HG03097 (cell line): ENCODE data around the gene ACVR2B.

Experiments
- ATAC-seq: cut with Tn5 transposase; IDR thresholded peaks from one replicate; pipeline ENCODE4 v1.9.1; 2021; ENCODE audit not compliant: unreplicated experiment, low FRiP score

ACVR2B gene

DNA sequence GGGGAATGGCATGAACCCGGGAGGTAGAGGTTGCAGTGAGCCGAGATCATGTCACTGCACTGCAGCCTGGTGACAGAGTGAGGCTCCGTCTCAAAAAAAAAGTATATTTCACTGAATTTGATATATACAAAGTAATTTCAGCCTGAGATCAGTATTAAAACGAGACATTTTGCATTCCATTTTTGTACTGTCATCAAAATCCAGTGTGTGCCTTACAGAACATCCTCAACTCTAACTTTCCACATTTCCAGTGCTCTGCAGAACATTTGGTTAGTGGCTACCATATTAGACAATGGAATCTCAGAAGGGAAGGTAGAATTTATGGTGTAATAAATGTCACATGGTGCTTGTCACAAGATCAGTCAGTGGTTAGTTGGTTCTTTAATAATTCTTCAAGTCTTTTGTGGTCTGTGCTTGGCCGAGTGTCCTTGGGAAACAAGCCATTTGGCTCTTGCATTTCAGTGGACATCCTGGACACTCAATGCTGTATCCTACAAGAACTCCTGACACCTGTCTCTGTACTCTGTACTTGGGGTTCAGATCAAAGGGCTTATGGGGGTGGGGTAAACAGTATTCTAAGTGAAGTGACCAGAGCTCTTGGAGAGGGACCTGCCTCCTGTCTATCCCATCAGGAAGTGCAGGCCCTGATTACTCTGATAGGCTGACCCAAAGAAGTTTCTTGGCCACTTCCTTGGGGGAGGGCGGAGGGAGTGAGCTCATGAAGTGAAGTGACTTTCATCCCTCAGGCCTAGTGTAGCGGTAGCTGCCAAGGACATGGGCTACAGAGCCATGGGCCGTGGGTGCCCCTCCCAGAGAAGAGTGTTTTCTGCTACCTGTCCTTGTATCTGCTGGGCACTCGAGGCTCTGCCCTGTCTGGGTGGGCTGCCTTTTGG is 3.7 kb downstream of the ACVR2B start:
- no peak for ATAC-seq

GRCh38 chr3:38458796-38459498 is 5.3 kb downstream of the ACVR2B start:
- ATAC-seq = no peak

- no peak for ATAC-seq
Measured at GRCh38 chr3:38459499-38460048, 5.9 kb downstream of the ACVR2B start.

- no peak for ATAC-seq
Measured at GRCh38 chr3:38460377-38461270, 6.9 kb downstream of the ACVR2B start.

- no peak for ATAC-seq
Measured at GRCh38 chr3:38465588-38466154, 12.0 kb downstream of the ACVR2B start.

- ATAC-seq = no peak
Measured at GRCh38 chr3:38468765-38469164, 15.1 kb downstream of the ACVR2B start.

DNA sequence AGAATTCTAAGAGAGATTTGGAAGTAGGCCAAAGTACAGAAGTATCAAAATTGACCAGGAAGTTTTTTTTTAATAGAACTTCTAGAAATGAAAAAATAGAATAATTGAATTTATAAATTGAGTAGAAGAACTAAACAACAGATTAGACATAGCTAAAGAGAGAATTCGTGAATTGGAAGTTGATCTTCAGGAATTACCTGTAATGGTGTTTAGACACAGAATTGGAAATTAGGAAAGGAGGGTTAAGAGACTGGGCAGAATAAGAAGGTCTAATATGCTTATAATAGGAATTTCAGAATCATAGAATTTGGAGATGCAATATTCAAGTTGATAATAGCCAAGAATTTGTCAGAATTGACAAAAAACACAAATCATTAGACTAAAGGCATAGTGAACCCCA is 16.2 kb downstream of the ACVR2B start:
- ATAC-seq = no peak

- no peak for ATAC-seq
Measured at GRCh38 chr3:38471260-38471857, 17.7 kb downstream of the ACVR2B start.

DNA sequence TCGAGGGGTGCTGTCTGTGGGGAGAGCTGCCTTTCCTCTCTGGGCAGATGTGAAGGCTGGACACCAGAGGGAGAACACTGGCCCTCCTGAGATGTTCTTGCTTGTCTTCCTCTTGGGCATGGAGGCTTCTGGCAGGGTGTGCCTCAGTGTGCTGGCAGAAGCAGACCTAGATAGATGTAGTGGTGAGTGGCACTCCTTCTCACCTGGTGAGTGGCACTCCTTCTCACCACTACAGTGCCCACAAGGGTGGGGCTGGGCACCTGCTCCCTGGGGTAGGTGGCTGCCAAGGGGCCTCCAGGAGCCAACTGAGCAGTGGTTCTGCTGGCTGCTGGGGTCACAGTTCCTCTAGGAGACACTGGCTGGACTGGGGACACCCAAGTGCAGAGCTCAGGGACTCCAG is 18.7 kb downstream of the ACVR2B start:
- no peak for ATAC-seq

GRCh38 chr3:38473229-38473628 is 19.5 kb downstream of the ACVR2B start:
- no peak for ATAC-seq

- no peak for ATAC-seq
Measured at GRCh38 chr3:38474928-38475605, 21.4 kb downstream of the ACVR2B start.

GRCh38 chr3:38475716-38476115 is 22.0 kb downstream of the ACVR2B start:
- no peak for ATAC-seq

- no peak for ATAC-seq
Measured at GRCh38 chr3:38476157-38476756, 22.6 kb downstream of the ACVR2B start.

- no peak for ATAC-seq
Measured at GRCh38 chr3:38477057-38477820, 23.5 kb downstream of the ACVR2B start.

DNA sequence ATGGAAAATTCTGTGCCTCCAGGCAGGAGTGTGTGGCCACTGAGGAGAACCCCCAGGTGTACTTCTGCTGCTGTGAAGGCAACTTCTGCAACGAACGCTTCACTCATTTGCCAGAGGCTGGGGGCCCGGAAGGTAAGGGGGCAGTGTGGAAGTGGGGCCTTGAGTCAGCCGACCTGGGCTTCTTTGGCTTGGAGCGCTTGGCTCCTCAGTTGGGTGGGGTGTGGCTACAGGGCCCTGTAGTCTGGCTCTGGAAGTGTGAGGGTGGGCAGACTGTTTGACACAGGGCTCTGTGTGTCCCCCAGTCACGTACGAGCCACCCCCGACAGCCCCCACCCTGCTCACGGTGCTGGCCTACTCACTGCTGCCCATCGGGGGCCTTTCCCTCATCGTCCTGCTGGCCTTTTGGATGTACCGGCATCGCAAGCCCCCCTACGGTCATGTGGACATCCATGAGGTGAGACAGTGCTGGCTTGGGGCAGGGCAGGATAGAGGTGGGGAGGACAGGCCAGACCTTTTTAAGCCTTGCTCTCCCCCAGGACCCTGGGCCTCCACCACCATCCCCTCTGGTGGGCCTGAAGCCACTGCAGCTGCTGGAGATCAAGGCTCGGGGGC is 24.3 kb downstream of the ACVR2B start:
- no peak for ATAC-seq

DNA sequence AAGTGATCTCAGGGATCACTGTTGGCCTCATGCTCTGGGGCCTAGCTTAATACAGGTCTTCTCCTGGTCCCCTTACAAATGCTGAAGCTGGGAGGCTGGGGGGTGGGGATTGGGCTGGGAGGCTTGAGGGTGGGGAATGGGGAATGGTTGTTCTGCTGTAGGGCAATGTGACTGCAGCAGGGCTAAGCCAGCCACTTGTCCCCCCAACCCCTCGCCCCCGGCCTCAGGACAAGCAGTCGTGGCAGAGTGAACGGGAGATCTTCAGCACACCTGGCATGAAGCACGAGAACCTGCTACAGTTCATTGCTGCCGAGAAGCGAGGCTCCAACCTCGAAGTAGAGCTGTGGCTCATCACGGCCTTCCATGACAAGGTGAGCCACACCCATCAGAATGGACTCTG is 25.2 kb downstream of the ACVR2B start:
- ATAC-seq = no peak

DNA sequence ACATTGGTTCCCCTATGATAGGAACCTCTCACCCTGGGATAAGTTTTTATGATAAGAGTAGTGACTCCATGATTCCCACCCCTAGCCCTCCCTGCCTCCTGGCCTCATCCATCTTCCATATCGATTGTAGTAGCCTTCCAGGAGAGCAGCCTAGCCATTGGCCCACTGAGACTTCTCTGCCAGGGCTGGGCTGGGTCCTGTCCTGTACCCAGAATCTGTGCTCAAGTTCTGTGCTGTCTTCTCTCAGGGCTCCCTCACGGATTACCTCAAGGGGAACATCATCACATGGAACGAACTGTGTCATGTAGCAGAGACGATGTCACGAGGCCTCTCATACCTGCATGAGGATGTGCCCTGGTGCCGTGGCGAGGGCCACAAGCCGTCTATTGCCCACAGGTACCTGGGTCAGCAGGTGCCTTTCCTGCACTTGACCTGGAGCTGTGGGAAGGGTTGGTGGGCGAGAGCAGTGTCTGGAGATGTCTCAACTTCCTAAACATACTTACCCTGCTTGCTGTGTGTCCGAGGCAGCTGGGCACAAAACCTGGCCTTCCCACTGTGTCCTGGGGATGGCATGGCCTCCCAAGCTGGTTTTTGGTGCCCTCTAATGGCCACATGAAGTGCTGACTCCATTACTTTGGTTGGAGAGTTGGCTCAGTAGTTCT is 25.9 kb downstream of the ACVR2B start:
- ATAC-seq = no peak
